Esophagus muscularis mucosa (tissue), 3 donors: ENCODE measurements around the gene PJA1.

Experiments
- POLR2A ChIP-seq: fragments of 450-650 bp; IDR thresholded peaks from one replicate; pipeline ENCODE4 v1.6.1; 2017; ENCODE audit warnings: antibody characterized with exemption, moderate library complexity, mild to moderate bottlenecking, low read depth
- POLR2AphosphoS5 ChIP-seq, 2 donors: sonication (generic); formaldehyde crosslinking; IDR thresholded peaks; one replicate each; pipeline ENCODE4 v1.6.1; 2017; ENCODE audit warnings: antibody characterized with exemption in 2 of 2
- TF ChIP-seq, protein P1 (sequence below), 3 experiments: fragments of 200-600 bp in 2 of 3; fragments of 450-650 bp in 1 of 3; sonication (generic) in 2 of 3; IDR thresholded peaks; one replicate each; pipeline ENCODE4 v1.5.1; 2017 to 2019; ENCODE audit warnings: antibody characterized with exemption in 3 of 3, mild to moderate bottlenecking in 2 of 3, moderate library complexity in 1 of 3

- TF ChIP-seq, protein P1, sequence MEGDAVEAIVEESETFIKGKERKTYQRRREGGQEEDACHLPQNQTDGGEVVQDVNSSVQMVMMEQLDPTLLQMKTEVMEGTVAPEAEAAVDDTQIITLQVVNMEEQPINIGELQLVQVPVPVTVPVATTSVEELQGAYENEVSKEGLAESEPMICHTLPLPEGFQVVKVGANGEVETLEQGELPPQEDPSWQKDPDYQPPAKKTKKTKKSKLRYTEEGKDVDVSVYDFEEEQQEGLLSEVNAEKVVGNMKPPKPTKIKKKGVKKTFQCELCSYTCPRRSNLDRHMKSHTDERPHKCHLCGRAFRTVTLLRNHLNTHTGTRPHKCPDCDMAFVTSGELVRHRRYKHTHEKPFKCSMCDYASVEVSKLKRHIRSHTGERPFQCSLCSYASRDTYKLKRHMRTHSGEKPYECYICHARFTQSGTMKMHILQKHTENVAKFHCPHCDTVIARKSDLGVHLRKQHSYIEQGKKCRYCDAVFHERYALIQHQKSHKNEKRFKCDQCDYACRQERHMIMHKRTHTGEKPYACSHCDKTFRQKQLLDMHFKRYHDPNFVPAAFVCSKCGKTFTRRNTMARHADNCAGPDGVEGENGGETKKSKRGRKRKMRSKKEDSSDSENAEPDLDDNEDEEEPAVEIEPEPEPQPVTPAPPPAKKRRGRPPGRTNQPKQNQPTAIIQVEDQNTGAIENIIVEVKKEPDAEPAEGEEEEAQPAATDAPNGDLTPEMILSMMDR (IDR thresholded peaks at IDR 0.05) = no peak
- no peak for TF ChIP-seq POLR2AphosphoS5 (IDR thresholded peaks at IDR 0.05)
- TF ChIP-seq POLR2A = no peak
These were observed 12.4 kb upstream of the PJA1 start for GRCh38 chrX:69177511-69178162.
